HL-60 (cell line): ENCODE results near the gene IFRD2.

Experiments used
- DNase-seq, 2 experiments: peaks; one replicate each; pipeline ENCODE4 v3.0.0-alpha.2; 2010 to 2020; ENCODE audit warnings: low read depth in 1 of 2, low spot score in 1 of 2
- H3K27ac ChIP-seq: fragments of 250-450 bp; sonication (Bioruptor Pico); replicated peaks from 2 replicates; pipeline ENCODE4 v1.5.1; 2020; ENCODE audit warnings: mild to moderate bottlenecking, moderate library complexity
- H3K27me3 ChIP-seq: fragments of 250-450 bp; sonication (Bioruptor Pico); 2 replicates; pipeline ENCODE4 v1.5.1; 2021; ENCODE audit warnings: mild to moderate bottlenecking, moderate library complexity; ENCODE audit not compliant: insufficient read depth, poor library complexity, severe bottlenecking
- H3K4me3 ChIP-seq: replicated peaks from 2 replicates; pipeline ENCODE4 v1.5.1; 2011; ENCODE audit warnings: mild to moderate bottlenecking, control low read depth, low read length; ENCODE audit not compliant: insufficient read depth
- GABPA ChIP-seq: IDR thresholded peaks from 2 replicates; pipeline ENCODE4 v1.6.1; 2012; ENCODE audit warnings: low read depth
- POLR2AphosphoS5 ChIP-seq: IDR thresholded peaks from 2 replicates; pipeline ENCODE4 v1.6.1; 2012; ENCODE audit warnings: low read depth
- REST ChIP-seq: IDR thresholded peaks from 2 replicates; pipeline ENCODE4 v1.6.1; 2012; ENCODE audit warnings: low read depth; ENCODE audit not compliant: insufficient replicate concordance
- SPI1 ChIP-seq: IDR thresholded peaks from 2 replicates; pipeline ENCODE4 v1.6.1; 2012; ENCODE audit warnings: low read depth, mild to moderate bottlenecking, borderline replicate concordance
- TF ChIP-seq, protein P1 (sequence below): IDR thresholded peaks from one replicate; pipeline ENCODE4 v1.5.1; 2011; ENCODE audit warnings: low read length, control low read depth, inconsistent platforms; ENCODE audit not compliant: insufficient read depth

The IFRD2 gene

GRCh38 chr3:50251220-50251619 is 41.0 kb downstream of the IFRD2 start:
- no peak overlapping the region for H3K4me3 ChIP-seq
- H3K27ac ChIP-seq, result no peak overlapping the region
- TF ChIP-seq SPI1, result no peak
- TF ChIP-seq, protein P1, sequence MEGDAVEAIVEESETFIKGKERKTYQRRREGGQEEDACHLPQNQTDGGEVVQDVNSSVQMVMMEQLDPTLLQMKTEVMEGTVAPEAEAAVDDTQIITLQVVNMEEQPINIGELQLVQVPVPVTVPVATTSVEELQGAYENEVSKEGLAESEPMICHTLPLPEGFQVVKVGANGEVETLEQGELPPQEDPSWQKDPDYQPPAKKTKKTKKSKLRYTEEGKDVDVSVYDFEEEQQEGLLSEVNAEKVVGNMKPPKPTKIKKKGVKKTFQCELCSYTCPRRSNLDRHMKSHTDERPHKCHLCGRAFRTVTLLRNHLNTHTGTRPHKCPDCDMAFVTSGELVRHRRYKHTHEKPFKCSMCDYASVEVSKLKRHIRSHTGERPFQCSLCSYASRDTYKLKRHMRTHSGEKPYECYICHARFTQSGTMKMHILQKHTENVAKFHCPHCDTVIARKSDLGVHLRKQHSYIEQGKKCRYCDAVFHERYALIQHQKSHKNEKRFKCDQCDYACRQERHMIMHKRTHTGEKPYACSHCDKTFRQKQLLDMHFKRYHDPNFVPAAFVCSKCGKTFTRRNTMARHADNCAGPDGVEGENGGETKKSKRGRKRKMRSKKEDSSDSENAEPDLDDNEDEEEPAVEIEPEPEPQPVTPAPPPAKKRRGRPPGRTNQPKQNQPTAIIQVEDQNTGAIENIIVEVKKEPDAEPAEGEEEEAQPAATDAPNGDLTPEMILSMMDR, result no peak
- no peak for TF ChIP-seq REST
- no peak for TF ChIP-seq GABPA
- no peak for TF ChIP-seq POLR2AphosphoS5
- H3K27me3 ChIP-seq, result no peaks in the 10 kb centered on the region
- no peak for DNase-seq

DNA sequence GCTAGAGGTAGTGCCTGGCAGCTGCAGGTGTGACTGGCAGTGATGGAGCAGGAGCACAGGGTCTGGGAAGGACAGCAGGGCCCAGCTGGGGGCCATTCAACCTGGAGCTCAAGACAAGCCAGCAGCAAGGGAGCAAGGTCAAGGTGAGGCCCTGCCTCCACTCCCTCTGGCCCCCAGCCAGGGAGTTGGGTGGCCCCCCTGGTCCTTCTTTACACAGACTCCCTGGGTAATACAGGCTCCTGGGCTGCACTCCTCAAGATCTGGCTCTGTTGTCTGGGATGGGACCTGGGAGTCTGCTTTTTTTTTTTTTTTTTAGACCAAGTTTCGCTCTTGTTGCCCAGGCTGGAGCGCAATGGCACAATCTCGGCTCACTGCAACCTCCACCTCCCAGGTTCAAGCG is 41.7 kb downstream of the IFRD2 start:
- Histone ChIP-seq H3K27me3 (no peaks in the 10 kb centered on the region), H3K4me3 (no peak overlapping the region), H3K27ac (no peak overlapping the region)
- TF ChIP-seq GABPA (no peak), SPI1 (no peak), POLR2AphosphoS5 (no peak), REST (no peak)
- TF ChIP-seq, protein P1, result no peak
- DNase-seq, result no peak

DNA sequence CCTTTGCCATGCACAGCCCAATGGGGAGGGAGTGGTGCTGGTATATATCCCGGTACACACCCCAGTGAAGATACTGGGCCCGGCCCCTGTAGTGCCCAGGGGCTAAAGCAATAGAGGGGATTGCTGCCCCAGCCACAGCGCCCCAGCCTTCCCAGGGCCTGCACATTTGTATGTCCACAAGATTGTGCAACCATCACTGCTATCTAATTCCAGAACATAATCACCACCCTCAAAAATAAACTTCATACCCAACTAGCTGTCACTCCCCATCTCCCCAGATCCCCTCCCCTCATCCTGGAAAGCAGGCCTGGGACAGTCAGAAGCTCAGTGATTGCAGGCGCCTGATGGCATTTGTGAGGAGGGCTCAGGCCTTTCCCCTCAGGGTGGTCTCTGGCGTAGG is 42.8 kb downstream of the IFRD2 start:
- no peak overlapping the region for H3K4me3 ChIP-seq
- TF ChIP-seq REST, result no peak
- TF ChIP-seq POLR2AphosphoS5, result no peak
- TF ChIP-seq GABPA, result no peak
- TF ChIP-seq SPI1, result no peak
- TF ChIP-seq, protein P1, result no peak
- H3K27me3 ChIP-seq, result no peaks in the 10 kb centered on the region
- DNase-seq, result no peak
- H3K27ac ChIP-seq, result no peak overlapping the region
